Motor neuron (in vitro differentiated cells): ENCODE data around the gene GDF10. TPM values are rescaled to one million over a fixed set of nuclear protein-coding genes. Genes with fewer than 3 reads are reported as not detected.

Source experiments
- ATAC-seq, 8 experiments: fragments of 200-7000 bp; cut with Tn5 transposase; replicated peaks in 6 of 8; 2 replicates each; pipeline ENCODE4 v1.8.0; 2021; ENCODE audit warnings: mild to moderate bottlenecking in 8 of 8, moderate library complexity in 8 of 8
- H3K27ac ChIP-seq, 2 donors: fragments of 250-450 bp; sonication (Bioruptor Pico); 2 replicates each; pipeline ENCODE4 v1.9.0; 2021; ENCODE audit warnings: antibody characterized with exemption in 2 of 2, mild to moderate bottlenecking in 2 of 2, moderate library complexity in 1 of 2
- H3K4me1 ChIP-seq, 2 donors: fragments of 250-450 bp; sonication (Bioruptor Pico); replicated peaks in 1 of 2; 2 replicates each; pipeline ENCODE4 v1.6.1; 2021; ENCODE audit warnings: antibody characterized with exemption in 2 of 2, mild to moderate bottlenecking in 2 of 2, moderate library complexity in 1 of 2
- H3K4me3 ChIP-seq, 5 donors: fragments of 250-450 bp; sonication (Bioruptor Pico); 2 replicates each; pipeline ENCODE4 v1.9.0; 2021; ENCODE audit warnings: antibody characterized with exemption in 5 of 5, mild to moderate bottlenecking in 5 of 5, moderate library complexity in 4 of 5
- WGBS, 10 experiments: fragments of 450-650 bp; shearing (Covaris generic); methylation state at CpG; one replicate each; pipeline ENCODE4 v1.0.0; 2022; 5-methylcytosine and 5-hydroxymethylcytosine counted together
- in situ Hi-C, 9 experiments: fragments of 400-800 bp; cut with MboI; loops; one replicate each; pipeline ENCODE4 v1.15.0; 2021; ENCODE audit warnings: low sequenced_read_pairs in 9 of 9, low pct_unique_long_range_greater_than_20kb in 2 of 9; ENCODE audit not compliant: unreplicated experiment in 9 of 9
- total RNA-seq, 8 experiments: library from RNA; unstranded; fragments of 300-600 nt; gene quantifications; 2 replicates each; pipeline versions ENCODE4 v1.2.3 to v1.2.4, GENCODE V29; 2022

GDF10 gene
- total RNA-seq, 8 experiments from 2014 or later: 0.05 to 78.6 (median 0.17) TPM; not detected in 3

GRCh38 chr10:47278152-47278473, 21.9 kb upstream of the GDF10 start:
- WGBS, 10 experiments: 43 to 100% (median 76%) methylated on average over 1 to 6 of the region's 15 CpGs; no CpG with 5 or more reads in 6 of the 10 experiments
- ATAC-seq: no peak
- H3K4me3 ChIP-seq: no peak overlapping the region
- H3K27ac ChIP-seq: no peak overlapping the region
- in situ Hi-C loops: no loop called here
- no peaks in the 10 kb centered on the region for H3K4me1 ChIP-seq

- no peak for ATAC-seq
- WGBS, 10 experiments: 21 to 92% (median 83%) methylated on average over 1 to 3 of the region's 3 CpGs; no CpG with 5 or more reads in 5 of the 10 experiments
- in situ Hi-C loops: no loop called here
- H3K27ac ChIP-seq: no peak overlapping the region
- H3K4me1 ChIP-seq: no peaks in the 10 kb centered on the region
- no peak overlapping the region for H3K4me3 ChIP-seq
Observed at GRCh38 chr10:47278720-47279119, 21.3 kb upstream of the GDF10 start.

GRCh38 chr10:47279276-47279675, 20.7 kb upstream of the GDF10 start:
- Histone ChIP-seq H3K27ac (no peak overlapping the region), H3K4me1 (no peaks in the 10 kb centered on the region), H3K4me3 (no peak overlapping the region)
- in situ Hi-C loops: no loop called here
- no peak for ATAC-seq
- 20 to 70% methylated on average over 1 to 2 of the region's 2 CpGs; no CpG with 5 or more reads in 8 of the 10 experiments for WGBS, 10 experiments

GRCh38 chr10:47282005-47282656, 17.9 kb upstream of the GDF10 start:
- in situ Hi-C loops: no loop called here
- H3K4me3 ChIP-seq: no peak overlapping the region
- H3K4me1 ChIP-seq: no peaks in the 10 kb centered on the region
- 0 to 100% (median 22%) methylated on average over 1 to 4 of the region's 6 CpGs; no CpG with 5 or more reads in 5 of the 10 experiments for WGBS, 10 experiments
- no peak for ATAC-seq
- no peak overlapping the region for H3K27ac ChIP-seq

GRCh38 chr10:47282657-47283018, 17.4 kb upstream of the GDF10 start:
- in situ Hi-C loops: no loop called here
- ATAC-seq: no peak
- H3K4me1 ChIP-seq: no peaks in the 10 kb centered on the region
- no peak overlapping the region for H3K4me3 ChIP-seq
- no peak overlapping the region for H3K27ac ChIP-seq
- 27 to 83% (median 71%) methylated on average over 2 to 5 of the region's 6 CpGs; no CpG with 5 or more reads in 5 of the 10 experiments for WGBS, 10 experiments

GRCh38 chr10:47283101-47283630, 16.8 kb upstream of the GDF10 start:
- H3K27ac ChIP-seq: no peak overlapping the region
- WGBS, 10 experiments: 0 to 100% (median 44%) methylated on average over 1 to 8 of the region's 9 CpGs; no CpG with 5 or more reads in 2 of the 10 experiments
- H3K4me3 ChIP-seq: no peak overlapping the region
- in situ Hi-C loops: no loop called here
- no peak for ATAC-seq
- no peaks in the 10 kb centered on the region for H3K4me1 ChIP-seq

GRCh38 chr10:47283848-47284247, 16.1 kb upstream of the GDF10 start:
- H3K4me3 ChIP-seq: no peak overlapping the region
- ATAC-seq: no peak
- in situ Hi-C loops: no loop called here
- H3K4me1 ChIP-seq: no peaks in the 10 kb centered on the region
- no peak overlapping the region for H3K27ac ChIP-seq

GRCh38 chr10:47285381-47286115, 14.4 kb upstream of the GDF10 start:
- Histone ChIP-seq H3K27ac (no peak overlapping the region), H3K4me3 (no peak overlapping the region), H3K4me1 (no peaks in the 10 kb centered on the region)
- ATAC-seq: no peak
- in situ Hi-C loops: no loop called here
- WGBS, 10 experiments: 0 to 60% (median 32%) methylated on average over 1 to 7 of the region's 8 CpGs; no CpG with 5 or more reads in 2 of the 10 experiments

GRCh38 chr10:47286116-47286505, 13.9 kb upstream of the GDF10 start:
- no peak for ATAC-seq
- WGBS, 10 experiments: 48 to 73% (median 60%) methylated on average over 2 to 4 of the region's 4 CpGs; no CpG with 5 or more reads in 5 of the 10 experiments
- Histone ChIP-seq H3K4me1 (no peaks in the 10 kb centered on the region), H3K4me3 (no peak overlapping the region), H3K27ac (no peak overlapping the region)
- in situ Hi-C loops: no loop called here

- in situ Hi-C loops: no loop called here
- Histone ChIP-seq H3K27ac (no peak overlapping the region), H3K4me3 (no peak overlapping the region), H3K4me1 (no peaks in the 10 kb centered on the region)
- ATAC-seq: no peak
- 60 to 90% (median 73%) methylated on average over 1 to 2 of the region's 4 CpGs; no CpG with 5 or more reads in 4 of the 10 experiments for WGBS, 10 experiments
Observed at GRCh38 chr10:47286591-47287315, 13.2 kb upstream of the GDF10 start.

GRCh38 chr10:47287365-47287802, 12.6 kb upstream of the GDF10 start:
- in situ Hi-C loops: no loop called here
- H3K4me1 ChIP-seq: no peaks in the 10 kb centered on the region
- ATAC-seq: peak in 1 of 8 experiments; percentile 26
- 20 to 100% (median 92%) methylated on average over 1 to 5 of the region's 12 CpGs; no CpG with 5 or more reads in 6 of the 10 experiments for WGBS, 10 experiments
- no peak overlapping the region for H3K4me3 ChIP-seq
- no peak overlapping the region for H3K27ac ChIP-seq

- H3K4me1 ChIP-seq: no peaks in the 10 kb centered on the region
- in situ Hi-C loops: no loop called here
- H3K4me3 ChIP-seq: no peak overlapping the region
- no peak for ATAC-seq
- no peak overlapping the region for H3K27ac ChIP-seq
- 38 to 84% methylated on average over 2 to 5 of the region's 6 CpGs; no CpG with 5 or more reads in 8 of the 10 experiments for WGBS, 10 experiments
Observed at GRCh38 chr10:47287805-47288204, 12.2 kb upstream of the GDF10 start.

GRCh38 chr10:47288236-47288635, 11.8 kb upstream of the GDF10 start:
- in situ Hi-C loops: no loop called here
- H3K4me3 ChIP-seq: no peak overlapping the region
- no peak for ATAC-seq
- WGBS, 10 experiments: 46 to 100% (median 77%) methylated on average over 1 to 7 of the region's 8 CpGs; no CpG with 5 or more reads in 1 of the 10 experiments
- no peak overlapping the region for H3K27ac ChIP-seq
- no peaks in the 10 kb centered on the region for H3K4me1 ChIP-seq
